Stimulated activated CD4-positive, alpha-beta T cell treated with anti-CD3 and anti-CD28 coated beads, Interleukin-2, amount 100 ng/mL, for 48 hours (primary cell): ENCODE data around the gene AP4E1.
"Not testable (repeated sequence)": the region's sequence is repeated elsewhere in the genome, so short reads cannot be mapped to it uniquely, and the experiment has no call there.

Experiments used
- DNase-seq, 2 donors: peaks; one replicate each; pipeline ENCODE4 v3.0.0-alpha.2; 2020

AP4E1 gene

GRCh38 chr15:50953302-50953701 is 44.8 kb downstream of the AP4E1 start:
- DNase-seq, result no peak

- not testable (repeated sequence) for DNase-seq
These were observed 46.4 kb downstream of the AP4E1 start for GRCh38 chr15:50954837-50955236.

GRCh38 chr15:50959717-50960116 is 51.2 kb downstream of the AP4E1 start:
- no peak for DNase-seq

DNA sequence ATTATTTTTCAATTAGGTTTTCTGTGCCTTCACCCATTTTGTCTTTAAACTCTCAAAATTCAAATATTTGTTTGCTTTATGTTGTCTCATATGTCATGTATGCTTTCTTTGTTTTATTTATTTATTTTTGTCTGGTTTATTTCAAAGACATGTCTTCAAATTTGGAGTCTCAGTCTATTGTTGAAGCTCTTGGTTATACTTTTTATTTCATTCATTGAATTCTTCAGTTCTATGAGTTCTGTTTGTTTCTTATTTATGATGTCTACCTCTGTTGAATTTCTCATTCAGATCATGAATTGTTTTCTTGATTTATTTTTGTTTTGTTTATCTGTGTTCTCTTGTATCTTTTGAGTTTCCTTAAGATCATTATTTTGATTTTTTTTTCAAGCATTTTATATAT is 55.6 kb downstream of the AP4E1 start:
- DNase-seq, result no peak

DNA sequence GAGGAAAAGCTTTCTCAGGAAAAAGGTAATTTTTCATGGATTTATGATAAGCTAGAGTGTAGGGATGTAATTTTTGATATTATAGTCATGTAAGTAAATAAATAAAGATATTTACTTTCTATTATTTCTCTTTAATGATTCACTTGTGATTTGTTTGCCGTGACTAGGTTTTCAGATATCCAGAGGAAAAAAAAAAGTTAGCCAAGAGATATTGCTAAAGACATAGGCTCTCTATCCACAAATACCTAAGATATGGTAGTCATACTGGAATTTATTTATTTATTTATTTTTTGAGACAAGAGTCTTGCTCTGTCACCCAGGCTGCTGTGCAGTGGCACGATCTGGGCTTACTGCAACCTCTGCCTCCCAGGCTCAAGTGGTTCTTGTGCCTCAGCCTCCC is 59.9 kb downstream of the AP4E1 start:
- DNase-seq, result no peak

DNA sequence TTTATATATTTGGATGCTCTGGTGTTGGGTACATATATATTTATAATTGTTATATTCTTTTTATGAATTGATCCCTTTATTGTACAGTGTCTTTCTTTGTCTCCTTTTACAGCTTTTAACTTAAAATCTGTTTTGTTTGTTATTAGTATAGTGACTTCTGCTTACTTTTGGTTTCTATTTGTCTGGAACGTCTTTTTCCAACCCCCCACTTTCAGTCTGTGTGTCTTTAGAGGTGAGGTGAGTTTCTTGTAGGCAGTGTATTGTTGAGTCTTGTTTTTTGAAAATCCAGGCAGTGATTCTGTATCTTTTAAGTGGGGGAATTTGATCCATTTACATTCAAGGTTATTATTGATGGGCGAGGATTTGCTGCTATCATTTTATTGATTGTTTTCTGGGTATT is 62.0 kb downstream of the AP4E1 start:
- DNase-seq, result no peak

- DNase-seq, result no peak
These were observed 62.6 kb downstream of the AP4E1 start for GRCh38 chr15:50971115-50971514.

DNA sequence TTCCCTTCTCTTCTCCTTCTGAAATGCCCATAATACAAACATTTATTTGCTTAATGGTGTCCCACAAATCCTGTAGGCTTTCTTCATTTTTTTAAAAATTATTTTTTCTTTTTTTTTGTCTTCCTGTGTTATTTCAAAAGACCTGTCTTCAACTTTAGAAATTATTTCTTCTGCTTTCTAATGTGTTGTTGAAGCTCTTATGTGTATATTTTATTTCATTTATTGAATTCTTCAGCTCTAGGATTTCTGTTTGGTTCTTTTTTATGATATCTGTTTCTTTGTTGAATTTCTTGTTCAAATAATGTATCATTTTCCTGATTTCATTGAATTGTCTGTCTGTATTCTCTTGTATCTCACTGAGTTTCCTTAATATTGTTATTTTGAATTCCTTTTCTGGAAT is 63.1 kb downstream of the AP4E1 start:
- no peak for DNase-seq

DNA sequence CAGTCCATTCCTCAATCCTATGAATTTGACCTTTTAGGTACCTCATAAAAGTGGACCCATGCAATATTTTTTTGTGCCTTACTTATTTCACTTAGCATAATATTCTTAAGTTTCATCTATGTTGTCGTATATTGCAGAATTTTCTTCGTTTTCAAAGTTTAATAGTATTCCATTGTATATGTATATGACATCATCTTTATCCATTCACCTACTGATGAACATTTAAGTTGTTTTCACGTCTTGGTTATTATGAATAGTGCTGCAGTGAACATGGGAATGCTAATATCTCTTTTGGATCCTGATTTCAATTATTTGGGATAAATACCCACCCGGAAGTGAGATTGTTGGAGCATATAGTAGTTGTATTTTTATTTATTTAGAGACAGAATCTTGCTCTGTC is 65.1 kb downstream of the AP4E1 start:
- DNase-seq, result no peak

GRCh38 chr15:50977162-50977561 is 68.7 kb downstream of the AP4E1 start:
- DNase-seq, result no peak

DNA sequence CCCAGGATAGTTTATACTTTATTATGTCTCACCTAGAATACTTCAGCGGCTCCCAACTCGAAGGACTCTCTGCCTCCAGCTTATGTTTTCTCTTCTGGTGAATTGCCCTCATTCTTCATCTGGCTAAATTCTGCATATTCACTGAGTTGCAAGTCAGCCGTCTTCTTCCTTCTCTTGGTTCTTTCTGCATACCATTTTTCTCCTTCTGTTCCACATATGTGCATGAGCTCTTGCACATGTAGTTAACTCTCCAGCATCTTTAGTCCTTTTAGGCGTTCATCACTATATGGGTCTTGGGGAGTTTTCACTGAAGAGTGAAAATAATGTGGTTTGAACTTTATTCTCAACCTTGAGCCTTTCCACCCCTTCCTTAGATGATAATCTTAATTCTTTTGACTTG is 70.1 kb downstream of the AP4E1 start:
- no peak for DNase-seq

DNA sequence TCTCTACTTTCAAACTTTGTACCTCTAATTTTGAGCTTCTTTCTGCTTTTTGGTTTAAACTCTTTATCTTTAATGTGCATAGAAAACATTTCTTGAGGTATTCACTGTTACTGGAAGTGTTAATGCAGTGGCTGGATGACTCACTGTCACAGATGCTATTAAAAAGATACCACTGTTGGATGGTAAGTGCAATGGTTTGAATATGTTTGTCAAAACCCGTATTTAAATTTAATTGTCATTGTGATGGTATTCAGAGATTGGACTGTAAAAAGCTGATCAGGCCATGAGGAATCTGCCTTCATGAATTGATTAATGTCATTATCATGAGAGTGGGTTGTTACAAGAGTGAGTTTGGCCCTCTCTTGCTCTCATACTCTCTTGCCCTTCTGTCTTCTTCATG is 70.6 kb downstream of the AP4E1 start:
- no peak for DNase-seq

GRCh38 chr15:50993598-50993997 is 85.1 kb downstream of the AP4E1 start:
- no peak for DNase-seq

DNA sequence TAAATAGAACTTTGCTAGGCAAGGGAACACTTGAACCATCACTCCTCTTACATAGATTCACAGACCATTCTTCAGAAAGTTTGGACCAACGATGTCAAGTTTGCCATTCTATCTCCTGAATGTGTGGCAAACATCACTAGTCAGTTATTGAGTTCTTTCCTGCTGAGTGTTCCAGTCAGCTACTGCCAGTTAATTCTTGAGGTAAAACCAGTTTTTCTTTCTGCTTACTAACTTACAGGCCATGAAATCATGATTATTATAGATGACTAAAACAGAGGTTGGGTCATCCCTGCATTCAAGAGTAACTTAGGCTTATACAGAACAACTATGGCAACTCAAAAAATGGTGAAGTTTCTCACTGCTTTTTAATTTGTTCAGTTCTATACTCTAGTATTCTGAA is 88.2 kb downstream of the AP4E1 start:
- DNase-seq, result no peak

- DNase-seq, result no peak
These were observed 89.0 kb downstream of the AP4E1 start for GRCh38 chr15:50997371-50998051.

DNA sequence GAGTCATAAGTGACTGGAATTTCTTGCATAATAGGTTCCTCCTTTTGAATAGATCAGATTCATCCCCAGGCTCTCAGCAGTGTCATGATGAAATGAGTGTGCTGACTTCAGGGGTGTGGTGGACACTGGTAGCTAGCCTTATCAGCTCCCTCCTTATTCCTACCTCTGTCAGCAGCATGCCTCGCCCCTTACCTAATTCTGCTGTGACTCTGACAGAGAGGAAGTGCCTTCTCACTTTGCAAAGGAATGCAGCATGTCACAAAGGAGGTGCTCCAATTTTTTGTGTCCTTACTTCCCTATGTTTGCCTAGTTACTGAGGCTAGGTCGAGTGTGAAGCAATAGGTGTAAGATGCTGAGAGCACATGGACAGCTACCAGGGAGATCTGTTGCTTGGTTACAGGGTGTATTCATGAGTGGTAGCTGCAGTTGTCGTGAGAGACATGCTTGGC is 95.6 kb downstream of the AP4E1 start:
- DNase-seq, result no peak

GRCh38 chr15:51006336-51006985 is 98.0 kb downstream of the AP4E1 start:
- DNase-seq, result no peak

DNA sequence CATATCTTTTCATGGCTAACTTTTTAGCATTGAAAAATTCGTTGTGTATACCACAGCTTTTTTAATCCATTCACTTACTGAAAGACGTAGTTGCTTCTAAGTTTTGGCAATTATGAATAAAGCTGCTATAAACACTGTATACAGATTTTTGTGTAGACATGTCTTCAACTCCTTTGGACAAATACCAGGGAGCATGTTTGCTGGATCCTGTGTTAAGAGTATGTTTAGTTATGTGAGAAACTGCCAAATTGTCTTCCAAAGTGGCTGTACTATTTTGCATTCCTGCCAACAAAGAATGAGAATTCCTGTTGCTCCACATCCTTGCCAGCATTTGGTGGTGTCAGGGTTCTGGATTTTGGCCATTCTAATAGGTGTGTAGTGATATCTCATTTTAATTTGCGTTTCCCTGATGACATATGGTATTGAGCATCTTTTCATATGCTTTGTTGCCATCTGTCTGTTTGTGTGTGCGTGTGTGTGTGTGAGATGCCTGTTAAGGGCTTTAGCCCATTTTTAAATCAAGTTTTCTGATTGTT is 98.7 kb downstream of the AP4E1 start:
- no peak for DNase-seq

- DNase-seq, result no peak
These were observed 102.7 kb downstream of the AP4E1 start for GRCh38 chr15:51011212-51011611.

DNA sequence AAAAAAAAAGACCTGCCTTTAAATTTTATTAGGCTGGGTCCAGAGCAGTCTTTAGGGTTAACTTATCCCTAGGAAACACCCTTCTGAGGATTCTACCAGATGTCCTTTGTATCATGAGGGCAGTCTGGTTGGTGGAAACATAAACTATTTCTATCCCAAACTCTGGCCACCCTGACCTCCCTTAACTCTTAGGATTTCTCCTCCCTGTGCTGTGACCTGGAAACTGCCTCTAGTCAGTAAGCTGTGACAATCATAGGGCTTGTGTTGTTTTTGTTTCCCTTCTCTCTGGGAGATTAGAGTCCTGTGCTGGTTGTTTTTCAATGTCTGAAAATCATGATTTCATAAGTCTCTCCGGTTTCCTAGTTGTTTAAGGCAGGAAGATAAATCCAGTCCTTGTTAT is 108.1 kb downstream of the AP4E1 start:
- DNase-seq, result no peak

GRCh38 chr15:51022206-51022605 is 113.7 kb downstream of the AP4E1 start:
- DNase-seq, result no peak

DNA sequence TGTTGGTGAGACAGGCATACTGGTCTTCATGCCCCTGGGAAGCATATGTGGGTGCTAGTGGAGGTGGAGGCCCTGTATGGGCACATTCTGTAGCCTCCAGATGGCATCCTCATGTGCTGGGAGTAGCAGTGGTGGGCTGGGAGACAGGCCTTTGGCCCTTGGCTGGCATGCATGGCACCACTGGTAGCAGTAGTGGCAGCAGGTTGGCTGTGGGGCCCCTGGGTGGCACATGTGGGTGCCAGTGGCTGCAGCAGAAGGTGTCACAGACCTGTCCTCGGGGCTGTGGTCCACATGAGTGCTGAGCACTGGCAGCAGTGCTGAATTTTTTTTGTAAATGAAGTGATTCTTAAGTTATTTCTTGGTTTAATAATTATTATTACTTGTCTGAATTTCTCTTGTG is 115.0 kb downstream of the AP4E1 start:
- no peak for DNase-seq

DNA sequence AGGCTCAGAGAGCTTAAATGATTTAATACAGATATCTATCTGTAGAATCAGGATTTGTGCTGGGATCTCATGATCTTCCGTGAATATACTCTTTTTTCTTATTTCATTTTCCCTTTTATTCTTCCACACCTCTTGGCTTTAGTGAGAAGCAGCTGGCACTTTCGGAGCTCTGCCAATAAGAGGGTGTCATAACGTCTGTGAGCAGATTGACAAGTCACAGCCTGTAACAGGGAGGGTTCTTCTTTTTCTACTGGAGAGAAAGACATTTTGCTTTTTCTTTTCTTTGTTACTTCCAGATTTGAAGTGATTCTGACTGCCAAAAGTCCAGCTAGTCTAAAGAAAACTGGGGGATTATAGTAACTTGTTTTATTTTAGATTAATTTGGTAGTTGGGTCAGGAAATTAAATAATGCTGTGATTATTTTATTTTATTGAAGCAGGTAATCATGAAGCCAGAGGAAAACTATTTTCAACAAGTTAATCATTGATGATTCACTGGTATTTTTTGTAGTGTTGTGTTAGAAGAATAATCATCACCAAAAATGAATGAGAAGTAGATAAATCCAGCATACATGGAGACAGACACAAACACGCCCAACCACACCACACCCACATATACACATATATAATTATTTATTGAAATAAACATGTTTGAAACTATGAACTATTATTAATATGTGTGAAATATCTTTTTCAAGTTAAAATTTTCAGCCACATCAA is 116.4 kb downstream of the AP4E1 start:
- no peak for DNase-seq

- DNase-seq, result no peak
These were observed 117.0 kb downstream of the AP4E1 start for GRCh38 chr15:51025454-51025846.
